NB4 (cell line): ENCODE measurements around the gene GALNT18.

Experiments used
- CTCF ChIP-seq: IDR thresholded peaks from one replicate; pipeline ENCODE4 v1.5.1; 2012; ENCODE audit warnings: low read depth, low read length
- MAX ChIP-seq: IDR thresholded peaks from 2 replicates; pipeline ENCODE4 v1.6.1; 2011; ENCODE audit warnings: low read depth, low read length
- POLR2A ChIP-seq: IDR thresholded peaks from 2 replicates; pipeline ENCODE4 v1.6.1; 2011; ENCODE audit warnings: mild to moderate bottlenecking; ENCODE audit not compliant: insufficient read length; ENCODE audit errors: extremely low read depth

GRCh38 chr11:11421509-11421908, 200.3 kb downstream of the GALNT18 start:
- TF ChIP-seq CTCF (no peak), POLR2A (no peak), MAX (no peak)
